HG02678 (cell line): ENCODE results near the gene ANKRD27.
"Not testable (repeated sequence)": the region's sequence is repeated elsewhere in the genome, so short reads cannot be mapped to it uniquely, and the experiment has no call there.

Experiments used
- ATAC-seq: cut with Tn5 transposase; IDR thresholded peaks from one replicate; pipeline ENCODE4 v1.9.1; 2021; ENCODE audit warnings: mild to moderate bottlenecking, moderate library complexity; ENCODE audit not compliant: unreplicated experiment

Gene ANKRD27

GRCh38 chr19:32607479-32607878 lies 67.5 kb downstream of the ANKRD27 start:
- no peak for ATAC-seq

GRCh38 chr19:32606289-32606688 lies 68.7 kb downstream of the ANKRD27 start:
- ATAC-seq: no peak

- ATAC-seq: no peak
These were observed 69.4 kb downstream of the ANKRD27 start for GRCh38 chr19:32605544-32605943.

- ATAC-seq: no peak
These were observed 71.0 kb downstream of the ANKRD27 start for GRCh38 chr19:32603961-32604360.

- no peak for ATAC-seq
These were observed 75.2 kb downstream of the ANKRD27 start for GRCh38 chr19:32599736-32600157.

GRCh38 chr19:32599258-32599657 lies 75.7 kb downstream of the ANKRD27 start:
- no peak for ATAC-seq

- no peak for ATAC-seq
These were observed 77.0 kb downstream of the ANKRD27 start for GRCh38 chr19:32598022-32598421.

- no peak for ATAC-seq
These were observed 79.5 kb downstream of the ANKRD27 start for GRCh38 chr19:32595491-32595890.

- ATAC-seq: no peak
These were observed 81.0 kb downstream of the ANKRD27 start for GRCh38 chr19:32594021-32594420.

GRCh38 chr19:32587747-32588504 lies 87.1 kb downstream of the ANKRD27 start:
- not testable (repeated sequence) for ATAC-seq

- no peak for ATAC-seq
These were observed 93.2 kb downstream of the ANKRD27 start for GRCh38 chr19:32581705-32582179.

- ATAC-seq: peak; percentile 92
These were observed 93.9 kb downstream of the ANKRD27 start, which contains the start of gene PDCD5 for GRCh38 chr19:32580901-32581704. Gene PDCD5 (plus strand): TSS chr19:32581190. CDS start chr19:32581262, 72 bp downstream.

GRCh38 chr19:32580353-32580900 lies 94.6 kb downstream of the ANKRD27 start:
- peak; percentile 19 for ATAC-seq

GRCh38 chr19:32576790-32577189 lies 98.2 kb downstream of the ANKRD27 start:
- no peak for ATAC-seq

- no peak for ATAC-seq
These were observed 101.5 kb downstream of the ANKRD27 start for GRCh38 chr19:32573492-32573794.

GRCh38 chr19:32572700-32573491 lies 102.1 kb downstream of the ANKRD27 start:
- not testable (repeated sequence) for ATAC-seq

- ATAC-seq: not testable (repeated sequence)
These were observed 103.4 kb downstream of the ANKRD27 start for GRCh38 chr19:32571471-32572075.

GRCh38 chr19:32570081-32570785 lies 104.7 kb downstream of the ANKRD27 start:
- ATAC-seq: no peak

- no peak for ATAC-seq
These were observed 107.5 kb downstream of the ANKRD27 start for GRCh38 chr19:32567486-32567885.
